Stimulated activated CD4-positive, alpha-beta T cell treated with anti-CD3 and anti-CD28 coated beads, Interleukin-4, amount 100 ng/mL, for 48 hours (primary cell): Measurements from ENCODE around the gene HDAC9.
"Not testable (repeated sequence)": the region's sequence is repeated elsewhere in the genome, so short reads cannot be mapped to it uniquely, and the experiment has no call there.

Experiments used
- DNase-seq, 2 donors: peaks; one replicate each; pipeline ENCODE4 v3.0.0-alpha.2; 2020; ENCODE audit warnings: low read depth in 2 of 2

Gene HDAC9

GRCh38 chr7:18896343-18896975, 400.9 kb downstream of the HDAC9 start:
- DNase-seq: no peak

- no peak for DNase-seq
Measured at GRCh38 chr7:18900236-18900635, 404.7 kb downstream of the HDAC9 start.

- DNase-seq: no peak
Measured at GRCh38 chr7:18900803-18901202, 405.3 kb downstream of the HDAC9 start.

DNA sequence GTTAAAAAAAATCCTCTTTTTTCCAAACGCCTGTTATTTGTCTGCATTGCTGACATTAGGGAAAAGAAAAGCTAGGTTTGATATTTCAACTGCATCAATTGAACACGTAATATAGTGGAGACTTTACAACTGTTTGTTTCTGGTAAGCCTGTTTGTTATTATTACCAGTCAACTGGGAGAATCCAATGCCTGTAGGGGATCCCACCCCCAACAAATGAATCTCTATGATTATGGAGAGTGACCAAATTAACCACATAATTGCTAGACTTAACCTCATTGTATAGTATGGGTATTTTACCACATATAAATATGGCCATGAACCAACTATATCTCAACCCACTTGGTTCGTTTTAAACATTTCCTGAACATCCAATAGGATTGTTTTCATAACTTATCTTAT, 405.8 kb downstream of the HDAC9 start:
- DNase-seq: no peak

GRCh38 chr7:18901982-18902421, 406.5 kb downstream of the HDAC9 start:
- DNase-seq: no peak

DNA sequence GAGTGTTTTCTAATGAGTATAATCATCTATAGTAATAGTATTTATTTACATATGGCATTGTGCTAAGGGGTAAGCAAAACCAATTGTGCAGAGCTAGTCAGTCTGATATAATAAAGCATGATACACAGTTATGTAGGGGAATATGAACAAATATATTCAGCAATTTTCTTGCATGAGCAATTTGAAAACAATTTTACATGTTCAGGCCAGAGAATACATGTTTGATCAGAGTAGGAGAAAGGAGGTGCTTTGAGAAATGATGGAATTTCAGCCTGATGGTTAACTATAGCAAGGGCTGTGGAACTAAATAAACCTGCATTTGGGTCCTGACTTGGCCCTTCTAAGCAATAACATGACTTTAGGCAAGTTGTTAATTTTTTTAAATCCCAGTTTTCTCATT, 407.3 kb downstream of the HDAC9 start:
- no peak for DNase-seq

DNA sequence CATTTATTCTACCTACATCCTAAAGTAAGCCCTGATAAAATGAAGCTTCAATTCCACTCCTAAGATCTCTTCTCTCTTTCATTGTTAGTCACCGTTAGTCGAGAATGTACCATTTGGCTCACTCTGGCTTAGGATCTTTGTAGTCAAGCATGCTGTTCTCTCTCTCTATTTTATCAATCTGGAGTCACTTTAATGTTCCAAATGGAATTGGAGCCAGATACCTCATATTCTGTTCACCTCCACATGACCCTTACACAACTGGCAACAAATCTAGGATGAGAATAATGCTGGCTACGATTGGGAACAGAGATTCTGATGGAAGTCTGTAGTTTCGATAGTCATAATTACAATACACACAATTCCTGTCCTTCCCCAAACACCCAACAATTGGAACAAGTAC, 408.1 kb downstream of the HDAC9 start:
- no peak for DNase-seq

DNA sequence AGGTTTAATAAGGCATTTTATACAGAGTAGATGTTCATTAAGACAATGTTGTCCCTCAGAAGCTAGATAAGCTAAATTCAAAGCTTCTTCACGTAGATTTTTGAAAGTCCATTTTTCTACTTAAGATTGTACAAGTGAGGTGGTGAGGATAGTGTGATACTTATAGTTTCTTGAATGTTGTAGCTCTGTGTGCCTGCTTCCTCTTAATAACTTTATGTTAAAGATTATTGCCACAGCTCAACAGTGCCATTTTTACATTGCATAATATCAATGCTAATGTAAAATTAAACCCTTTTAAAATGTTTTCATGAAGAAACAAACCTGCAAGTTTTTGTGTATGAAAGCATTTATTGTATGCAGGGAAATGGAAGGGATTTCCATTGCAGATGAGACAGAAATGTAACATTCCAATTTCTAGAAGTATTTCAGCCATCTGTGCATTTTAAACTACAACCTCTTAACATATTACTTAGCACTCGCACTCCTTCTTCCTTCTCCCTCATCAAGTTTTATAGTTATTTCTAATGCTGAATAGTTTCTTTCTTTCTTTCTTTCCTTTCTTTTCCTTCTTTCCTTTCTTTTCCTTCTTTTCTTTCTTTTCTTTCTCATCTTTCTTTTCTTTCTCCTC, 409.9 kb downstream of the HDAC9 start:
- DNase-seq: no peak

DNA sequence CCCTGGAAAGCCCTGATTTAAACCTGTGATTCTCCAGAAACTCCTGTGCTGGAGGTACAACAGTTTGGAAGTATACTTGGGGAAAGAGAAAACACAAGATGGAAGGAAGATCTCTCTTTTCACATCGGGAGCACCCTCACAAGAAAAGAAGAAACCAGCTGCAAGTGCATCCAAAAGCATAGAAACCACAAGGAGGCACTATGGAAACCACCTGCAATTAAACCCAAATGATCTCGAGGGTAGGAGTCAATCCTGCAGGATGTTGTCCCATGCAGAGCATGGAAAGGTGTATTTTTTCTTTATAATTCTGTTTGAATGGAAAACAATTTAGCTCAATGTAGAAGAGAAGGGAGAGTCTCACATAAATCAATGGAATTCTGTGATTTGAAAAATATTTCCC, 411.4 kb downstream of the HDAC9 start:
- DNase-seq: no peak

- DNase-seq: no peak
Measured at GRCh38 chr7:18913106-18913505, 417.6 kb downstream of the HDAC9 start.

GRCh38 chr7:18916826-18917225, 421.3 kb downstream of the HDAC9 start:
- DNase-seq: no peak

DNA sequence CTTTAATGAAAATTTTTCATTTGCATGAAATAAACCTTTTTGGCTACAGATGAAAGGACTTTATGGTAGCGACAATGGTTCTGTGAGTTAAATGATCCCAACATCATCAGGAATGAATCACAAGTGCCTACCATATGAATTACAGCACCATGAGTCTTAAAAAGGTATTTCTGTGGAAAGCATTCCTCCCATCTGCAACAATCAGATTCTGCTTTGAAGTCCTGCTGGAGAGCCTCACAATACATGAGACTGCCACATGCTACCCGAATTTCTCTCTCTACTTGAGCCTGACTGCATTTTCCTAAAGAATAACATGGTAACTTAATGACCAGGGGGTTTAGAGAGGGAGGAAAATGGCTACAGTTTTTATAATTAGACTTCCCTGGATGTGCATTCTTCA, 431.6 kb downstream of the HDAC9 start:
- DNase-seq: no peak

DNA sequence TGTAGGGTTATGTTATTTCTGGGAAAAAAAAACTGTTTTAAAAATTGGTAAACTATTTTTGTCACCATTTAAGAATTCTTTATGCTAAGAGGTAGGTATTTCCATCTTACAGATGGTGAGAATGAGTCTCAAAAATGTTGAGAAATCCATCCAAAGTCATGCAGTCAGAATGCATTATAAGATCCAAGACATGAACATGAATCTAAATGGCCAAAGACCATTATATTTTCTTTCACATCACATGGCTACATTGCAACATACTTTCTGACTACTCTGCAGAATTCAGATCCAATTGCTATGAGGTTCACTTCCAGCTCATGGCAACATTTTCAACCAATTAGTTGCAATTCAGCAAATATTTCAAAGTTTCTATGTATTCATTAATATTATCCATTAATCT, 440.7 kb downstream of the HDAC9 start:
- no peak for DNase-seq

DNA sequence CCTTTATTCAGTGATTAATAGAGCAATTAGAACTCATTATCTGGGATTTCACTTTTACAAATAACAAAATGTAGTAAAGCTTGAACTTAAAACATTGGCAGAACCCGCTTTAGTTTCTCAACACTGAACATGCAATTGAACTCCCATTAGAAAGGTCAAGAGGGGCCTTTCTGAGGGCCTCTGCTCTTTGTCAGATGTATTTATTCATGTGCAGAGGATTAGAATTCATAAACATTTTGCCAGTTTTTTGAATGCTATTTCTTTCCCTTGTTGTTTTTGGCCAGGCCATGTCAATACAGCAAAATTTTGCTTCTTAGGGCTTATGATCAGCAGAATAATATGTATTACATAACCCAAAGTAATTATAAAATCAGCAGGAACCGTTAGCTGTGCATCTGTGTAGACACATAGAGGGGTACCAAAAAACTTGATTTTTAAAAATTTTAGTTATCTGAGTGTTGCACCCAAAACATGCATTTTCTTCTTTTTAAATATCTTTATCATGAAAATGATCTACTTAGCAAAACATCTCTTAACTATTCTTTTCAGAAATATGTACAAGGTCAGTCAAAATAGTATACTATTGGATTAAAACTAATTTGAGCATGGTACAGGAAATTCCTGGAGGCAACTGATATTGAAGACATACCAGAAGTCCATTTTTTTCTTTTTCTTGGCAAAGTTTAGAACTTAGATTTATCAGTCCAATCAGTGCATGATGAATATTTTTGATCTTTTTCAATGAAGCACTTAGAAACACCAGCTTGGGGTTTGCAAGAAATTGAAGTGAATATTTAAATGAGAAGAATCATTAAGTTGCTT, 444.4 kb downstream of the HDAC9 start:
- no peak for DNase-seq

DNA sequence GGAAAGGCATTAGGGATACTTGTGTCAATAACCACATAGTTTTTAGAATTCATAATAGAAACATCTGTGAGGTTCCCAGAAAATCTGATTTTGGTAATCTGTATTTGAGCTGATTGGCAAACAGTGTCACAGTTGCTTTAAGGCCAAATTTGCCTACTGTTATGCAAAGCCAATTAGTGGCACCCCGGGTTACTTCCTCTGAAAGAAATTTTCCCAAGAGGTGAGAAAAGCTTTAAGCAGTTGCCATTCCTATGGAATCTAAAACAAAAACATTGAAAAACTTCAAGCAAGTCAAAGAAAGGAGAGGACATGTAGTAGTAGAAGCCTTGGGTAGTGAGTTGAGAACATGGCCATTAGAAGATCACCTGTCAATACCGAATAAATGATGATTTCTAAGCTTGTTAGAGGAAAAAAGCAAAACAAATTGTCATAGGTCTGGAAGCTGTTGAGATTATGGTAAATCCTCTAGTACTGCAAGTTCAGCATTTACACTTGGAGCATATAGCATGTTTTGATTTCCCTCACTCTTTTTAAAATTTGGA, 445.1 kb downstream of the HDAC9 start:
- no peak for DNase-seq

- no peak for DNase-seq
Measured at GRCh38 chr7:18941207-18941606, 445.7 kb downstream of the HDAC9 start.

DNA sequence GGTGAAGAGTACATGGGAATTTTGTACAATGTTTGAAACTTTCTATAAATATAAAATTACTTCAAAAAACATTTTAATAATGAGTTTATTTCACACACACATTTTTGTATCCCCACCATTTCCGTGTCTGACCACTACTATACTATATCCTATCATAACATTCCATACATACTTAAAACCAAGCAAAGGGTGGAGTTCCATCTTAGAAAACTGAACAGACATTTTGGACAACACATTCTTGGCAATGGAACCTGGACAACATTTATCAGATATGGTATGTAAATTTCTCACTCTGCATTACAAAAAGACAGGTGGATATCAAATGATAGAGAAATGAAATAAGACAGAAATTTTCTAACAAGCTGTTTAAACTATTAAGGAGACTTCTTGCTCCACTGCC, 453.0 kb downstream of the HDAC9 start:
- no peak for DNase-seq

GRCh38 chr7:18952846-18953245, 457.3 kb downstream of the HDAC9 start:
- DNase-seq: no peak

- no peak for DNase-seq
Measured at GRCh38 chr7:18958627-18959026, 463.1 kb downstream of the HDAC9 start.

DNA sequence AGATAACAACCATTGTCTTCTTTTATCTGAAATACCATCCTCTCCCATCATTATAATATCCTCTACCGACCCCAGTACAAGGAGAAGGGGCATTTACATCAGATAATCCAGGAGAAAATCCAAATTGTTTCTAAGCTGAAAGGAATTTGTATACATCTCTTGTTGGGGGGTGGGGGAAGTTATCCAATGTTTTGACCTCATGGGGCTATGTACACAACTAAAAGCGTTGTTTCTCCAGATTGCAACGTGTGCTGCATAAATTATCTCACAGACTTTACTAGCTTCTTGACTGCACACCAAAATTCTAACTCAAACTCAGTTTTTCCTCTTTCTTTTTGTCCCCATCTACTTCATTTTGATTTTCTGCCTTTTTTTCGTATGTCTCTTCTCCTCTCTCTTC, 465.2 kb downstream of the HDAC9 start:
- DNase-seq: no peak

DNA sequence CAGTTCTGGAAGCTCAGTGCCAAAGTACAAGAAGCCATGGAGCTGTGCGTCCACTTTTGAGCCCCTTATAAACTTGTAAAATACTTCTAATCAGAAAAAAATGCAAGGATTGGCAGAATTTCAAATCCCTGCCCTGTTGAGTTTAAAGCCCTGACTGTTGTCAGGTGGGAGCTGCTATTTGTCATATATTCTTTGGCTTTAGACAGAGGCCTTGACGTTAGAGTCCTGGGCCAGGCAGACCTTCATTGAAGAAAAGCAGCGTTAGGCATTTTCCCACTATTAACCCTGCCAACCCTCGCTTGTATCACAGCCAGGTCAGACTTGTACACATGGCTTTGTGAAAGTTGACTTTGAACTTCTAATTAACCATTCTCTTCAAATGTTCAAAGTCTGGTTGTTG, 466.5 kb downstream of the HDAC9 start:
- no peak for DNase-seq

GRCh38 chr7:18965657-18966056, 470.1 kb downstream of the HDAC9 start:
- DNase-seq: no peak

- DNase-seq: not testable (repeated sequence)
Measured at GRCh38 chr7:18967755-18968154, 472.2 kb downstream of the HDAC9 start.
